Smooth muscle cell (in vitro differentiated cells): ENCODE data around the gene TNFAIP1. TPM values are rescaled to one million over a fixed set of nuclear protein-coding genes. Genes with fewer than 3 reads are reported as not detected.

Source experiments
- DNase-seq: peaks from one replicate; lab custom pipeline; 2025; ENCODE audit not compliant: unreplicated experiment; lab: John Stamatoyannopoulos, UW
- H2AFZ ChIP-seq: fragments of 200-600 bp; sonication (generic); 2 replicates; pipeline ENCODE4 v1.6.0; 2016; ENCODE audit warnings: antibody characterized with exemption, low read depth, mild to moderate bottlenecking
- H3F3A ChIP-seq: fragments of 200-600 bp; sonication (generic); 2 replicates; pipeline ENCODE4 v1.6.0; 2017; ENCODE audit warnings: antibody characterized with exemption, low read depth
- H3K27ac ChIP-seq: fragments of 200-600 bp; sonication (generic); 2 replicates; pipeline ENCODE4 v1.5.1; 2016; ENCODE audit warnings: low read depth, mild to moderate bottlenecking
- H3K27me3 ChIP-seq: fragments of 200-600 bp; sonication (generic); 2 replicates; pipeline ENCODE4 v1.6.1; 2016; ENCODE audit warnings: low read depth, mild to moderate bottlenecking
- H3K36me3 ChIP-seq: fragments of 200-600 bp; sonication (generic); 2 replicates; pipeline ENCODE4 v1.5.1; 2016; ENCODE audit warnings: low read depth
- H3K4me1 ChIP-seq: fragments of 200-600 bp; sonication (generic); 2 replicates; pipeline ENCODE4 v1.5.1; 2016; ENCODE audit warnings: low read depth
- H3K4me2 ChIP-seq: fragments of 200-600 bp; sonication (generic); 2 replicates; pipeline ENCODE4 v1.6.0; 2016; ENCODE audit warnings: mild to moderate bottlenecking
- H3K4me3 ChIP-seq: fragments of 200-600 bp; sonication (generic); 2 replicates; pipeline ENCODE4 v1.5.1; 2016; ENCODE audit warnings: mild to moderate bottlenecking
- H3K79me2 ChIP-seq: fragments of 200-600 bp; sonication (generic); 2 replicates; pipeline ENCODE4 v1.6.0; 2016; ENCODE audit warnings: low read depth, mild to moderate bottlenecking
- H3K9ac ChIP-seq: fragments of 200-600 bp; sonication (generic); 2 replicates; pipeline ENCODE4 v1.6.0; 2016; ENCODE audit warnings: low read depth
- H3K9me3 ChIP-seq: fragments of 200-600 bp; sonication (generic); replicated peaks from 2 replicates; pipeline ENCODE4 v1.5.1; 2016; ENCODE audit warnings: low read depth
- H4K20me1 ChIP-seq: fragments of 200-600 bp; sonication (generic); 2 replicates; pipeline ENCODE4 v1.6.0; 2016; ENCODE audit warnings: low read depth
- whole genome bisulfite sequencing: methylation state at CpG from one replicate; pipeline ENCODE4 v1.1.7; 2016; ENCODE audit warnings: low lambda C conversion rate; 5-methylcytosine and 5-hydroxymethylcytosine counted together
- polyA plus RNA-seq: library from polyadenylated mRNA; unstranded; fragments of >200 nt; fragmentation: Nextera tagmentation; extraction: Ambion mirVana; gene quantifications from 2 replicates; pipeline ENCODE4 v1.2.1, GENCODE V29; 2016
- total RNA-seq: library from RNA; depleted of rRNA; stranded (reverse); fragments of >200 nt; gene quantifications from 2 replicates; pipeline ENCODE4 v1.2.3, GENCODE V29; 2014
- TF ChIP-seq, protein P1 (sequence below): fragments of 200-600 bp; sonication (generic); IDR thresholded peaks from 2 replicates; pipeline ENCODE4 v1.5.1; 2017; ENCODE audit warnings: borderline replicate concordance, mild to moderate bottlenecking, antibody characterized with exemption; ENCODE audit not compliant: insufficient read depth, poor library complexity, severe bottlenecking

The TNFAIP1 gene
- total and polyA plus RNA-seq, 2 experiments from 2014 or later, result 75.0 to 81.0 TPM

DNA sequence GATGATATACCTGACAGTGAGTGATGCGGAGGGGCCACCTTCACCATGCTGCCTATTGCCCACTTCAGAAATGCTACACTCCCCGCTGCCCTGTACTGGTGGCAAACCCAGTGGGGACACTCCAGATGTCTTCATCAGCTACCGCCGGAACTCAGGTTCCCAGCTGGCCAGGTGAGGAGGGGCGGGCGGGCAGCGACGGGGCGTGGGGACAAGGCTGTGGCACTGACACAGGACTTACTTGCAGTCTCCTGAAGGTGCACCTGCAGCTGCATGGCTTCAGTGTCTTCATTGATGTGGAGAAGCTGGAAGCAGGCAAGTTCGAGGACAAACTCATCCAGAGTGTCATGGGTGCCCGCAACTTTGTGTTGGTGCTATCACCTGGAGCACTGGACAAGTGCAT lies 52.5 kb downstream of the TNFAIP1 start:
- Histone ChIP-seq H3K4me1 (no peaks in the 10 kb centered on the region), H3F3A (peaks cover 7% of the 10 kb centered on the region), H3K4me3 (no peak overlapping the region), H3K4me2 (no peak overlapping the region), H3K79me2 (no peaks in the 10 kb centered on the region), H3K9me3 (no peaks in the 10 kb centered on the region), H3K27ac (no peak overlapping the region), H3K36me3 (peaks cover 8% of the 10 kb centered on the region), H4K20me1 (peaks cover 18% of the 10 kb centered on the region), H3K9ac (no peak overlapping the region), H2AFZ (no peak overlapping the region), H3K27me3 (peaks cover 13% of the 10 kb centered on the region)
- DNase-seq, result no peak
- WGBS, result 92% methylated on average over 11 of the region's 11 CpGs
- TF ChIP-seq, protein P1, sequence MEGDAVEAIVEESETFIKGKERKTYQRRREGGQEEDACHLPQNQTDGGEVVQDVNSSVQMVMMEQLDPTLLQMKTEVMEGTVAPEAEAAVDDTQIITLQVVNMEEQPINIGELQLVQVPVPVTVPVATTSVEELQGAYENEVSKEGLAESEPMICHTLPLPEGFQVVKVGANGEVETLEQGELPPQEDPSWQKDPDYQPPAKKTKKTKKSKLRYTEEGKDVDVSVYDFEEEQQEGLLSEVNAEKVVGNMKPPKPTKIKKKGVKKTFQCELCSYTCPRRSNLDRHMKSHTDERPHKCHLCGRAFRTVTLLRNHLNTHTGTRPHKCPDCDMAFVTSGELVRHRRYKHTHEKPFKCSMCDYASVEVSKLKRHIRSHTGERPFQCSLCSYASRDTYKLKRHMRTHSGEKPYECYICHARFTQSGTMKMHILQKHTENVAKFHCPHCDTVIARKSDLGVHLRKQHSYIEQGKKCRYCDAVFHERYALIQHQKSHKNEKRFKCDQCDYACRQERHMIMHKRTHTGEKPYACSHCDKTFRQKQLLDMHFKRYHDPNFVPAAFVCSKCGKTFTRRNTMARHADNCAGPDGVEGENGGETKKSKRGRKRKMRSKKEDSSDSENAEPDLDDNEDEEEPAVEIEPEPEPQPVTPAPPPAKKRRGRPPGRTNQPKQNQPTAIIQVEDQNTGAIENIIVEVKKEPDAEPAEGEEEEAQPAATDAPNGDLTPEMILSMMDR, result no peak

DNA sequence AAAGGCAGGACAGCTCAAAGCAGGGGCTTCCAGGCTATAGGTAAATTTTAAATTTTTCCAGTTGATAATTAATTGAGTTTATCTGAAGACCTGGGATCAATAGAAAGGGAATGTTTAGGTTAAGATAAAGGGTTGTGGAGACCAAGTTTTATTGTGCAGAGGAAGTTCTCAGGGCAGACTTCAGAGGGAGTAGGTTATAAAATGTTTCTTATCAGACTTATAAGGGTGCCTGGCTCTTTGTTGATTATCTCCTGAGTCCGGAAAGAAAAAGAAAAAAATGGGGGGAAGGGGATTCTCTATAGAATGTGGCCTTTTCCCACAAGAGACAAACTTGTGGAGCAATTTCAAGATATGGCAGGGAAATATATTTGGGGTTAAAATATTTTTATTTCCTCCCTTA lies 54.6 kb downstream of the TNFAIP1 start:
- Histone ChIP-seq H3K4me1 (no peaks in the 10 kb centered on the region), H3K9ac (no peak overlapping the region), H2AFZ (no peak overlapping the region), H4K20me1 (peaks cover 7% of the 10 kb centered on the region), H3K9me3 (no peaks in the 10 kb centered on the region), H3K27ac (no peak overlapping the region), H3K4me3 (no peak overlapping the region), H3F3A (peaks cover 7% of the 10 kb centered on the region), H3K27me3 (no peaks in the 10 kb centered on the region), H3K79me2 (no peaks in the 10 kb centered on the region), H3K36me3 (peaks cover 8% of the 10 kb centered on the region), H3K4me2 (no peak overlapping the region)
- no peak for DNase-seq
- WGBS, result 35% methylated on average over 1 of the region's 1 CpG
- TF ChIP-seq, protein P1, result no peak

DNA sequence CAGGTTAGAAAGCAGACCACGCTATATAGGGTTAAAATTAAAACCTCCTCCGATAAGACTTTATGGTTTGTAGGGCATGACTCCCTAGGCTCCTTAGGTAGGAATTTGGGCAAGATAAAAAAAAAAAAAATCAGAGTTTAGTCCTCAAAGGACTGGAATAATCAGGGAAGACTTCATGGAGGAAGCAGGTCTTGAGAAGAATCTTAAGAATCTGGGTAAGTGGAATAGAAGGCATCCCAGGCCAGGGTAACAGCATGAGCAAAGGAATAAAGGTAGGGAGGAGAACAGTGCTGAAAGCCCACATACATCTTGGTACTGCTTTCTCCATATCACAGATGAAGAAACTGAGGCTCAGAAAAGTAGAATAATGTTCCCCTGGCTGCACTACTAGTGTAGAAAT lies 55.0 kb downstream of the TNFAIP1 start:
- H3K4me3 ChIP-seq, result no peak overlapping the region
- no peaks in the 10 kb centered on the region for H3K9me3 ChIP-seq
- no peak for DNase-seq
- H3K9ac ChIP-seq, result no peak overlapping the region
- H2AFZ ChIP-seq, result no peak overlapping the region
- peaks cover 8% of the 10 kb centered on the region for H3K36me3 ChIP-seq
- H3K4me2 ChIP-seq, result no peak overlapping the region
- peaks cover 7% of the 10 kb centered on the region for H4K20me1 ChIP-seq
- H3F3A ChIP-seq, result peaks cover 7% of the 10 kb centered on the region
- H3K79me2 ChIP-seq, result no peaks in the 10 kb centered on the region
- TF ChIP-seq, protein P1, result no peak
- 83% methylated on average over 2 of the region's 2 CpGs for WGBS
- no peak overlapping the region for H3K27ac ChIP-seq
- no peaks in the 10 kb centered on the region for H3K4me1 ChIP-seq
- H3K27me3 ChIP-seq, result no peaks in the 10 kb centered on the region

DNA sequence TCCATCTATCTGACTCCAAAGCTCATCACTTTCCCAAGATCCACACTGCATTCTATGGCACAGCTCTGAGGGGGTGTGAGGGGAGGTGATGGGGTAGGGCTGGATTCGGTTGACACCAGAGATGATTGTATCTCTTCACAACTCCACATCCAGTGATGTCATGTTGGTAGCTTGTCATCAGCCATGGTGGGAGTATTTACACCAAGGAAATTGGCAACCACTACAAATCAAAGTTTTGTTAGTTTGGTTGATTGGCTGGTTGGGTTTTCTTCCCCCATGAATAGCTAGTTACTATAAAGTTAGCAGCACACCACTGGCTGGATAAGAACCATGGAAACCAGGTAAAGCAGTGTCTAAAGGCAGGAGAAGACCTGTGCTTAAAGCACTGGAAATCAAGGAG lies 55.4 kb downstream of the TNFAIP1 start:
- H3K4me3 ChIP-seq, result no peak overlapping the region
- H3F3A ChIP-seq, result peaks cover 7% of the 10 kb centered on the region
- H3K36me3 ChIP-seq, result peaks cover 8% of the 10 kb centered on the region
- no peak overlapping the region for H3K9ac ChIP-seq
- no peak overlapping the region for H3K4me2 ChIP-seq
- H3K27me3 ChIP-seq, result no peaks in the 10 kb centered on the region
- H4K20me1 ChIP-seq, result peaks cover 4% of the 10 kb centered on the region
- no peak for DNase-seq
- no peak overlapping the region for H3K27ac ChIP-seq
- H3K79me2 ChIP-seq, result no peaks in the 10 kb centered on the region
- 87% methylated on average over 1 of the region's 1 CpG for WGBS
- H3K4me1 ChIP-seq, result no peaks in the 10 kb centered on the region
- no peaks in the 10 kb centered on the region for H3K9me3 ChIP-seq
- H2AFZ ChIP-seq, result no peak overlapping the region
- TF ChIP-seq, protein P1, result no peak
